Fibroblast of skin of scalp (primary cell): ENCODE data around the gene EMC1.
"Not testable (repeated sequence)": the region's sequence is repeated elsewhere in the genome, so short reads cannot be mapped to it uniquely, and the experiment has no call there.

Source experiments
- DNase-seq: peaks from one replicate; pipeline ENCODE4 v3.0.0-alpha.2; 2013

Gene EMC1

DNA sequence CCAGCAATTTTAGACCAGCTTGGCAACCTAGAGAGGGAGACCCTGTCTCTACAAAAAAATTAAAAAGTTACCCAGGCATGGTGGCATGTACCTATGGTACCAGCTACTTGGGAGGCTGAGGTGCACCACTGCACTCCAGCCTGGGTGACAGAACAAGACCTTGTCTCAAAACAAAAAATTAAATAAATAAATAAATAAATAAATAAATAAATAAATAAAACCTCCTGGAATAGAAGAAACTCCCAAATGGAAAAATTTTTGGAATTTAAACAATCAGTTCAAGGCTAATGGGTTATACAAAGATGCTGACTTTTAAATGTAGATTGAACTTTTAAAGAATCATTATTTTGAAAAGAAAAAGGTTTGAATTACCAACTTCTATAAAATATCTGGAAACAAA, 63.5 kb downstream of the EMC1 start:
- no peak for DNase-seq

DNA sequence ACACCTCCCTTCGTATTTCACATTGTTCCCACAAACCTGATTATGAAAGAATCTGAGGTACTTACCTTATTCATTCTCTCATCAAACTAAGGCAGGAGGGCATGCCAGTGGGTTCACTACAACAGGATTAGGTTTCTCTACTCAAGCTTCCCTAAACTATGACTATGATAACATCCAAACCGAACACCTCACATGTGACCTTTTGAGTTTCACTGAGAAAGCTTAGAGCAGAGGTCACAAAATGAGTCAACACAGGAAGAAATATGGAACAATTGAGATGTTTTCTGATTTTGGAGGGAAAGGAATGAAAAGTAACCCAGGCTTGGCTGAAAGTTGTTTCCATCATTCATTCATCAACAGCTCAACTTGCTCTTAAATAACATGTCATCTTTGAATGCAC, 65.3 kb downstream of the EMC1 start:
- DNase-seq: no peak

DNA sequence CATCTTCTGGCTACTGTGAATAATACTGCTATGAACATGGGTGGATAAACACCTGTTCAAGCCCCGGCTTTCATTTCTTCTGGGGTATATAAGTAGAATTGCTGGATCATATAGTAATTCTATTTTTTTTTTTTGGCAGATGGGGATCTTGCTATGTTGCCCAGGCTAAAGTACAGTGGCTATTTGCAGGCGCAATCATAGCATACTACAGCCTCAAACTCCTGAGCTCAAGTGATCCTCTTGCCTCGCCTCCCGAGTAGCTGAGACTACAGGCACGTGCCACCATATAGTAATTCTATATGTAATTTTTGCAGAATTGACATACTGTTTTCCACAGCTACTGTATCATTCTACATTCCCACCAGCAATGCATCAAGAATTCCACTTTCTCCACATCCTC, 69.1 kb downstream of the EMC1 start:
- DNase-seq: no peak

DNA sequence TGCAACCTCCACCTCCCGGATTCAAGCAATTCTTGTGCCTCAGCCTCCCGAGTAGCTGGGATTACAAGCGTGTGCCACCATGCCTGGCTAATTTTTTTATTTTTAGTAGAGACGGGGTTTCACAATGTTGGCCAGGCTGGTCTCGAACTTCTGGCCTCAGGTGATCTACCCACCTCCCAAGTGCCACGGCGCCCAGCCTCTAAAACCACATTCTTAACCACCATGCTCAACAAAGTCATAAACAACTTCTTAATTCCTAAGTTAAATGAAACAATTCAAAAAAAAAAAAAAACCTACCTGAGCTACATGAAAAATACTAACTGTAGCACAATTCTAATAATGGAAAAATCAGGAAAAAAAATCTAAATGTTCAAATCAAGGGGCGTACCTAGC, 71.1 kb downstream of the EMC1 start:
- DNase-seq: not testable (repeated sequence)

DNA sequence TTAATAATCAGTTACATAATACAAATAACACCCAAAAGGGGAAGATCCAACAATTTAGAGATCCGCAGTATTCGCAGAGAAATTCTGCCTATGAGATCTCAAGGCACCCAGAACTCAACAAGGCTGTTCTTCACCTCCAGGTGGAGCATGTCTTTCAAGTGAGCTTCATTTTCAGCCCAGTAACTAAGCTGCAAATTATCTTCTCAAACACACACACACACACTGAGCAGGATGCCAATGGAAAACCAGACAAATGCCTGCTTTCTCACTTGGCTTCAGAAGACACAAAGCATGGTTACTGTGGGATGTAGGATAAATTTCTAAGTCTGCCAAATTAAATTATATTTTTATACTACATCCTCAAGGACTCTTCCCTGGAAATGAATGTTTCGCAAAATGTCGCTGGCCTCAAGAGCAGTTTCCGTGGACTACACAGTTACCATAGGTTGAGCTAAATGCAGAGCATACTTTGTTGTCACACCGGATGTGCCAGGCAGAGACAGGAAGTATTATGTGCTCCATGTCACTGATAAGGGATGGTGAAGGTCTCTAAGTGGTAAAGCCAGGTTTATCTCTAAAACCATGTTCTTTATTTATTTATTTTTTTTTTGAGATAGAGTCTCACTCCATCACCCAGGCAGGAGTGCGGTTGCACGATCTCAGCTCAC, 71.6 kb downstream of the EMC1 start:
- DNase-seq: peak; percentile 11

DNA sequence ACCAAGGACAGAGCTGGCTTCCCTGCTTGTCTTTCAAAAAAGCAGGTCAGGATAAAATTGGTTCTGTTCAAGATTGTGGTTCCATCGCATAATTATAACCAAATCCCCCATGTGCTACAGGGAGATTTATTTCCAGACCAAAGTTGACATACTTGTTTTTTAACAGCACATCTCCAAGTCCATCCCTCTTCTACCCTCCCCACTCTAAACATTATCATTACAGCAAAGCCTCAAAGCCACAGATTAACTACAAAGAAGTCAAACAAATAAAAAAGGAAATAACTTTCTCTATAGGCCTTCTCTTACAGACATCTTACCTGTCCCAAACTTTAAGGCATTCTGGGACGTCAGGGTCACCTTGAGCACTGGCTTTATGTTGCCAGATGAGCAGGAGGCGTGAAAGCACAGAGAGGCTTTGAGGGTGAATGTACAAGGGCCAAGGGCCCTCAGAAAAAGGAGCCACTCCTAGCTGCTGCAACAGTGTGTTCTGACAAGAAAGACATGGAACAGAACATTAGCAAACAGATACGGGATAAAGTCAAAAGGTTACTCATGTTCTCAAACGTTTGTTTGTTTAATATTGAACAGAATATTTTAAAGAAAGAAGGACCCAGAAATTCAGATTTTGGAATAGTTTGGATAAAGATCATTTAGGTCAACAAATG, 72.5 kb downstream of the EMC1 start:
- no peak for DNase-seq

DNA sequence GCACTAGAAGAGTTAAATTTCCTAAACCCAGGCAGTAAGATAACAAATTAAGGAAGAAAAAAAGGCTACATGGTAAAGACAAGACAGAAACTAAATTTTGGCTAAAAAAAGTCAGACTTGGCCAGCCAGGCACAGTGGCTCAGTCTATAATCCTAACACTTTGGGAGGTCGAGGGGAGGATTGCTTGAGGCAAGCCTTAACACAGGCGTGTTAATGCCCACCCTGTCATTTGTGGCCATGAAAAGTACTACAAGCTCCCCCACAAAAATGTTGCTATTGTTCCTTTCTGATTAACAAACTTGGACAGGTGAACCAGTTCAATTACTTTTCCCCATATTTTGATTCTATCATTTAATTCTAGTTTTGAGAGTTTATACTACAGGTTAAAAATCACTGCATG, 73.5 kb downstream of the EMC1 start:
- no peak for DNase-seq

DNA sequence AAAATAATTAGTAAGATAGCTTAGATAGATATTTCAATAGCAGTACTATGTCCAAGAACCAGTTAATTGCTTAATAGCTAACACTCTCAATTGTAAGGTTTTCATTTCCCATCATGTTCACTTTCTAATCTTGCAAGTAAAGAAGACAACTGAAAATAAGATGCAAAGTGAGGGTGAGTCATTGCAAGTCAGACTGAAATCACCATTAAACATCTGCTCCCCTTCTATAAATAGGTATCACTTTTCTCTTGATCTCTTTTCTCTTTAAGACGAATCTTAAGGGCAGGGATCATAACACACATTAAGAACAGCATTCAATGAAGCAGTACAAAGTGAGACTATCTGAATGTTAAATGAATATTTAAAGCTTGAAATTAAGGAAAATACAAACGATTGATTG, 81.7 kb downstream of the EMC1 start:
- DNase-seq: no peak

DNA sequence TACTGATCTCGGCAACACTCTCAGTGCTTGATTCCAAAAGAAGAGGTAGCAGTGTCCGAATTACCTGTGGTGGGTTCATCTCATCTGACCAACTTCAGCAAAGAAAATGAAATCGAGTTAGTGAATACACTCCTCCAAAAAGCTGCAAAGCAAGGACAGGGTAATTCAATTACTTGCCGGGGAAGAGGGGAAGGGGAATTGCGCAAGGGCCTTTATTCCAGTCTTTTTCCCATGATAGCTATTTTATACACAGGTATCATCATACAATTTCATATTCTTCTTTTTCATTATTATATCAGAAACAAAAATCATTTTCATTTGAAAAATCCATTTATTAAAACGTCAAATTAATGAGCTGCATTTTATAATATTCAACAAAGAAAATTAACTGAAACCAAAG, 84.2 kb downstream of the EMC1 start:
- DNase-seq: no peak

DNA sequence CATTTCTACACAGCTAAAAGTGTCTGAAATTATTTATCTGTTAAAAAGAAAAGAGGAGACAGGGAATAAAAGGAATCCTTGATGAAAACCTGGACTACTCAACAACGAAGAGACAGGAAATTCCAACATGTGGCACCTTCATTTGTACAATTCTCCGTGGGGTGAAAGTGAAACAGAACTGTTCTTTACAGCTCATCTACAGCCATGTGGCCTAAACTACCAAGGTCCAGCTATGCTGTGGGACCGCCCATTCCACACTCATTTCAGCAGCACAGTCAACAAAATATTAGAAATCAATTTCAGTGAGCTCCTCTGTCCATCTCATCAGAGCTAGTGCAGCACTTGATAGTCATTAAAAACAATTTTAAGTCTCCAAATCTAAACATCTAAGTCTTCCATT, 85.3 kb downstream of the EMC1 start:
- no peak for DNase-seq
